T-cell (primary cell): ENCODE data around the gene ANO2. TPM values are rescaled to one million over a fixed set of nuclear protein-coding genes. Genes with fewer than 3 reads are reported as not detected.

Experiments
- ATAC-seq, 4 experiments: fragments of 200-7000 bp in 3 of 4; fragments of 150-1000 bp in 1 of 4; cut with Tn5 transposase; replicated peaks in 1 of 4; 1 replicate in 3 of 4; 2 replicates in 1 of 4; pipeline ENCODE4 v1.10.0; 2021; ENCODE audit warnings: moderate library complexity in 3 of 4, mild to moderate bottlenecking in 2 of 4, moderate number of reproducible peaks in 1 of 4
- CTCF ChIA-PET, 2 donors: fragments of 300-600 bp; sonication (Branson Sonifier 250); formaldehyde crosslinking; loops; one replicate each; lab custom pipeline; 2022; ENCODE audit warnings: antibody characterized with exemption in 2 of 2; lab: Charles Lee
- POLR2A ChIA-PET, 2 donors: fragments of 300-600 bp; sonication (Branson Sonifier 250); formaldehyde crosslinking; loops; one replicate each; lab custom pipeline; 2022; ENCODE audit warnings: antibody characterized with exemption in 2 of 2; lab: Charles Lee
- DNase-seq, 35 experiments: peaks; one replicate each; pipeline versions ENCODE4 v3.0.0 to v3.0.0-alpha.2; 2013 to 2023
- H3K27ac ChIP-seq: one replicate; pipeline ENCODE4 v1.5.1; 2013; ENCODE audit warnings: low read length
- H3K27me3 ChIP-seq, 2 experiments: replicated peaks in 1 of 2; 1 replicate in 1 of 2; 2 replicates in 1 of 2; pipeline versions ENCODE4 v1.6.1 to v1.7.0; 2013; ENCODE audit warnings: low read length in 1 of 2, mixed read lengths in 1 of 2; ENCODE audit not compliant: control insufficient read depth in 2 of 2, insufficient read depth in 2 of 2; ENCODE audit errors: extremely low read depth in 1 of 2
- H3K36me3 ChIP-seq, 2 donors: 1 replicate in 1 of 2; 2 replicates in 1 of 2; pipeline versions ENCODE4 v1.6.1 to v1.7.0; 2013; ENCODE audit warnings: low read length in 1 of 2; ENCODE audit not compliant: control insufficient read depth in 2 of 2, insufficient read depth in 1 of 2; ENCODE audit errors: extremely low read depth in 1 of 2
- H3K4me1 ChIP-seq, 2 experiments: 1 replicate in 1 of 2; 2 replicates in 1 of 2; pipeline versions ENCODE4 v1.6.1 to v1.7.0; 2013; ENCODE audit warnings: low read length in 2 of 2, mixed read lengths in 1 of 2; ENCODE audit not compliant: insufficient read depth in 2 of 2, control insufficient read depth in 1 of 2; ENCODE audit errors: extremely low read depth in 1 of 2
- H3K4me3 ChIP-seq, 2 donors: 1 replicate in 1 of 2; 2 replicates in 1 of 2; pipeline versions ENCODE4 v1.5.1 to v1.7.0; 2013; ENCODE audit warnings: mild to moderate bottlenecking in 2 of 2, low read length in 1 of 2, moderate library complexity in 1 of 2; ENCODE audit not compliant: control insufficient read depth in 1 of 2; ENCODE audit errors: extremely low read depth in 1 of 2
- H3K9me3 ChIP-seq: 2 replicates; pipeline ENCODE4 v1.7.0; 2013
- H3K27ac Mint-ChIP-seq, 2 donors: one replicate each; pipeline ENCODE4 v1.8.0; 2020 to 2021; ENCODE audit warnings: mild to moderate bottlenecking in 2 of 2, mixed read lengths in 2 of 2
- H3K27me3 Mint-ChIP-seq, 2 donors: one replicate each; pipeline ENCODE4 v1.8.0; 2021 to 2022; ENCODE audit warnings: mixed read lengths in 2 of 2
- H3K36me3 Mint-ChIP-seq: one replicate; pipeline ENCODE4 v1.8.0; 2021; ENCODE audit warnings: mixed read lengths
- H3K4me1 Mint-ChIP-seq, 3 donors: one replicate each; pipeline ENCODE4 v1.8.0; 2020 to 2022; ENCODE audit warnings: mixed read lengths in 3 of 3, mild to moderate bottlenecking in 1 of 3
- H3K4me3 Mint-ChIP-seq, 3 donors: one replicate each; pipeline ENCODE4 v1.8.0; 2020 to 2022; ENCODE audit warnings: mild to moderate bottlenecking in 3 of 3, mixed read lengths in 3 of 3, moderate library complexity in 3 of 3
- H3K9me3 Mint-ChIP-seq, 3 donors: one replicate each; pipeline ENCODE4 v1.8.0; 2020 to 2022; ENCODE audit warnings: mixed read lengths in 3 of 3
- WGBS: methylation state at CpG from one replicate; pipeline ENCODE4 v1.1.5; 2013; ENCODE audit warnings: missing lambda C conversion rate; ENCODE audit not compliant: insufficient coverage; 5-methylcytosine and 5-hydroxymethylcytosine counted together
- total RNA-seq, 35 experiments: library from RNA in 6 of 35; stranded (reverse) in 6 of 35; fragments of 120-200 nt in 1 of 35; gene quantifications; one replicate each; pipeline versions ENCODE4 v1.2.1 to v1.2.4 and lab custom pipeline; 2013 to 2026

ANO2 gene
- total RNA-seq, 5 donors from 2014 or later (not counting 1 experiment from before 2014, with no cell fraction given): not detected

DNA sequence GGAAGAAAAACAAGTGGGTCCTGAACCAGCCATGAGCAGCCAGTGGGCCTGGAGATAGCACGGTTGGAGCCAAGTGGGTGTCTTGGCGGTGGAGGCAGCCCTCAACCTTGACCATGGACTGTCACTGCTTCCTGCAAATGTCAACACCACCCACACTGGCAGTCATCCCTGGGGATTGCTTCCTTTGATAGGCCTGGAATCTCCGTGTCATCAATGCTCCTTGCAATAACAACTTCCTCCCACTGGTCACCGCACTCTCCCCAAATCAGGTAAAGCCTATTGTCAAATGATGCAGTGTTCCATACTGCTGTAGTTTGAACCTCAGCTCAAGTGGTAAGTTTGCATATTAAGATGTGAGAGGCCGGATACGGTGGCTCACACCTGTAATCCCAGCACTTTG, 384.0 kb downstream of the ANO2 start:
- Histone ChIP-seq H3K36me3 (no peaks in the 10 kb centered on the region), H3K27ac (no peak overlapping the region), H3K4me1 (no peaks in the 10 kb centered on the region), H3K4me3 (no peak overlapping the region), H3K9me3 (no peaks in the 10 kb centered on the region), H3K27me3 (peaks cover 0 to 8% of the 10 kb centered on the region in 2 experiments)
- peaks cover 4 to 6% of the 10 kb centered on the region in 2 donors for H3K27me3 Mint-ChIP-seq
- ATAC-seq (no peak), DNase-seq (no peak)
- CTCF ChIA-PET: no interaction called here
- H3K36me3 Mint-ChIP-seq: no peaks in the 10 kb centered on the region
- POLR2A ChIA-PET: no interaction called here
- H3K4me1 Mint-ChIP-seq: no peaks in the 10 kb centered on the region
- no peak overlapping the region for H3K27ac Mint-ChIP-seq
- no peak overlapping the region for H3K4me3 Mint-ChIP-seq
- H3K9me3 Mint-ChIP-seq: peaks cover 0 to 5% (median 0%) of the 10 kb centered on the region in 3 donors
- WGBS: 68% methylated on average over 4 of the region's 6 CpGs

DNA sequence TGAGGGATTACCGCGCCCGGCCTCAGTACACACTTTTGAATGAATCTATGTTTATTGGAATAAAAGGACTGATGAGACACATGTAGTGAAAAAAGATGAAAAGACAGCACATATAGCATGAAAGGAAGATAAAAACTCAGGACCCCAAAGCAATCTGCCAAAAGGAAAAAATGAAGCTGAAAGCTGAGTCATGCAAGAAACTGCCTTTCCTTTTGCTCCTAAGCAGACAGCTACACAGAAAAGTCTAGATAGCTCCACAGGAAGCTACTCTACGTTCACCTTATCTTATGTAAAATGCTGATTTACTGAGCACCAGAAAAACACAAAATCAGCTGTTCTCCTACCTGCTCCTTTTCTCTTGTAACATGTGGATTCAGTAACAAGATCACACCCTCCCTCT, 384.8 kb downstream of the ANO2 start:
- no peak for DNase-seq
- CTCF ChIA-PET: interaction anchor here in 1 of 2 donors (1.1 kb wide), 1 partner anchor 304 kb away, joined by 7 read pairs; no protein-coding TSS in a partner anchor

DNA sequence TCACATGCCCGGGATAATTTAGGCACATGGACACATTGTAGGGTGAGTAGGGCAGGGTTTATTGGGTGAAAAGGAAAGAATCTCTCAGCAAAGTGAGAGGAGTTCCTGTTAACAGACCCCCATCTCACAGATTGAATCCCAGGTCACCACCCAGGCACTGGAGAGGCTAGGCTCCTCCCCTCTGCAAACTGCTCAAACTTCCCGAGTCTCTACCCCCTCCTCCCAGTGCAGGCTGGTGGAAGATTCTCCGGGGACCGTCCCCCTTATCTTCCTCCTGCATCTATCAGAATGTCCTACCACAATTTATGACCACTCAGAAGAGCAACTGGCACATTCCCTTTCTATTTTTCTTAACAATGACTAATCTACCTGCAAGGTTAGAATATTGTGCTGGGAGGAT, 387.2 kb downstream of the ANO2 start:
- ChIA-PET CTCF (no interaction called here), POLR2A (no interaction called here)
- no peak overlapping the region for H3K4me3 Mint-ChIP-seq
- H3K9me3 Mint-ChIP-seq: peaks cover 0 to 5% (median 0%) of the 10 kb centered on the region in 3 donors
- H3K4me1 Mint-ChIP-seq: no peaks in the 10 kb centered on the region
- H3K27me3 ChIP-seq: peaks cover 0 to 3% of the 10 kb centered on the region in 2 experiments
- H3K36me3 Mint-ChIP-seq: no peaks in the 10 kb centered on the region
- H3K9me3 ChIP-seq: no peaks in the 10 kb centered on the region
- H3K4me1 ChIP-seq: no peaks in the 10 kb centered on the region
- ATAC-seq: no peak
- no peak for DNase-seq
- H3K27ac ChIP-seq: no peak overlapping the region
- H3K36me3 ChIP-seq: no peaks in the 10 kb centered on the region
- H3K27ac Mint-ChIP-seq: no peak overlapping the region
- H3K4me3 ChIP-seq: no peak overlapping the region
- H3K27me3 Mint-ChIP-seq: peaks cover 4 to 6% of the 10 kb centered on the region in 2 donors
- no CpG with 5 or more reads among the region's 4 CpGs for WGBS

More for the DNA sequence above, 384.8 kb downstream of the ANO2 start:
- ATAC-seq: no peak
- WGBS: 75% methylated on average over 4 of the region's 4 CpGs
- Mint-ChIP-seq H3K27me3 (peaks cover 4 to 6% of the 10 kb centered on the region in 2 donors), H3K36me3 (no peaks in the 10 kb centered on the region), H3K9me3 (peaks cover 0 to 5% (median 0%) of the 10 kb centered on the region in 3 donors), H3K4me1 (no peaks in the 10 kb centered on the region), H3K27ac (no peak overlapping the region), H3K4me3 (no peak overlapping the region)
- no peaks in the 10 kb centered on the region for H3K36me3 ChIP-seq
- H3K4me3 ChIP-seq: no peak overlapping the region
- no peaks in the 10 kb centered on the region for H3K9me3 ChIP-seq
- no peaks in the 10 kb centered on the region for H3K4me1 ChIP-seq
- POLR2A ChIA-PET: no interaction called here
- H3K27ac ChIP-seq: no peak overlapping the region
- peaks cover 0 to 8% of the 10 kb centered on the region in 2 experiments for H3K27me3 ChIP-seq

DNA sequence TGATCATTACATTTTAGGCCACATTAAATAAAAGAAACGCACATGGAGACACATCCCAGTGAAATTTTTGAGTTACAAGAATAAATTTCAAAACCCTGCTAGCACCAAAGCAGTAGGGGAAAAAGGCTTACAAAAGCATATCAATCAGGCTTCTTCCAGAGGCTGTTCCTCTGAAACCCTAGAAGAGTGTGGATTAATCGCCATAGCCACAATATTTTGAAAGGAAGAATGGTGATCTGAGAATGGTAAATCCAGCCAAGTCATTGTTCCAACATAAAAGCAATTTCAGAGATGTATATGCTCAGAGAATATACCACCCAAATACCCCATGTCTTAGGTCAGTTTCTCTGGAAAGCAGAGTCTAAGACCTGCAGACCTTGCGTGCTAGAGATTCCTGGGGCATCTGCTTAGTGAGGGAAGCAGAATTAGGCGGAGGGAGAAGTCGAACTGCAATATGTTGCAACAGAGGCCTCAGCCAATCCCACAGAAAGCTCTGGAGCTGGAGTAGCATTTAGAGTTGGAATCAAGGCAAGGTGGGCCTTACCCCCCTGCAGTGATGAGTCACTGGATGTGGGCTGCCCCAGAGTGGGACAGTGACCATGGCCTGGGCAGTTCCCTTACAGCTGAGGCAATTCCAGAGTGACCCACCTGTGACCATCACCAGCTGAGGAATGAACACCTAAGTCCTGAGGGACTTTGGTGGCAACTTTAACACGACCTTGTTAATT, 387.9 kb downstream of the ANO2 start:
- no peak overlapping the region for H3K27ac Mint-ChIP-seq
- Histone ChIP-seq H3K9me3 (no peaks in the 10 kb centered on the region), H3K4me3 (no peak overlapping the region), H3K4me1 (no peaks in the 10 kb centered on the region), H3K27me3 (peaks cover 0 to 3% of the 10 kb centered on the region in 2 experiments), H3K27ac (no peak overlapping the region), H3K36me3 (no peaks in the 10 kb centered on the region)
- no peaks in the 10 kb centered on the region for H3K4me1 Mint-ChIP-seq
- ChIA-PET CTCF (no interaction called here), POLR2A (no interaction called here)
- H3K9me3 Mint-ChIP-seq: peaks cover 0 to 5% (median 0%) of the 10 kb centered on the region in 3 donors
- ATAC-seq (no peak), DNase-seq (no peak)
- peaks cover 4 to 6% of the 10 kb centered on the region in 2 donors for H3K27me3 Mint-ChIP-seq
- H3K36me3 Mint-ChIP-seq: no peaks in the 10 kb centered on the region
- H3K4me3 Mint-ChIP-seq: no peak overlapping the region
- WGBS: 80% methylated on average over 2 of the region's 6 CpGs

DNA sequence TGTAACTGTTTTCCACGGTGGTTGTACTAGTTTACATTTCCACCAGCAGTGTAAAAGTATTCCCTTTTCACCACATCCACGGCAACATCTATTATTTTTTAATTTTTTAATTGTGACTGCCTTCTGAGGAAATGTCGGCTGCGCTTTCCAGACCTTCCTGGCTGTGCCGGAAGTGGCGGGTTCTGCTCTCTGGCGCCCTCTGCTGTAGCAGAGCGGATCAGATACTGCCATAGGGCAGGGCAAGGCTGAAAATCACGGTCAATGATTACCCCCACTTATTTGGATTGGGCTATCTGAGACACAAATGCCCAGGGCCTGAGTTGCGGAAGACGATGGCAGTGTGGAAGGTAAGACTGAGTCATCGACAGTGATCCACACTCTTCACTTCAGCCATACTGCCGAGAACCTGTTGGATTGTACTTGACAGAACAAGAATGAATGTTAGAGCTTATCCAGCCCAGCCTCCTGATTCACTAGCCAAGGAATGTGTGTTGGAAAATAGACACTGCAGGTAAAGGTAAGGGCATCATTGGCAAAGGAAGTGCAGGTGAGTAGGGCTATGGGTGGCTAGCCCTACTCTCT, 388.9 kb downstream of the ANO2 start:
- H3K27ac ChIP-seq: no peak overlapping the region
- CTCF ChIA-PET: interaction anchor here in 1 of 2 donors (0.7 kb wide), 1 partner anchor 230 kb away, joined by 7 read pairs; no protein-coding TSS in a partner anchor
- no peak overlapping the region for H3K4me3 Mint-ChIP-seq

DNA sequence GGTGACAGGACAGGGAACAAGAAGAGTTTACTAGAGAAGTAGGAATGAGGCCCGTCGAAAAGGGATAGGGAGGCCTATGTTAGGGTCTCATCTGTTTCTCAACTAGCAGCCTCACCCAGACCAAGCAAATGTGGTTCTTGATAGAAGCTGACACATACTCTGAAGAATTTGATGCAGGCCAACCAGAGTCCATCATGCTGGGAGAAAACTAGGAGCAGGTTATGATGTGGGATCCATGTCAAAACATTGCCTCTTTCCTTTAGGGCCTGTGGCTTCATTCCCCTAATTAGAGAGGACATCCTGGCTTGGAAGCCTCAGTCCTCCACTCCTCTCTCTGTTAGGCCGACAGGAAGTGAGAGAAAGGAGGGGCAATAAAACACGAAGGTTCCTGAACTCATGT, 390.3 kb downstream of the ANO2 start:
- ChIA-PET POLR2A (no interaction called here), CTCF (no interaction called here)
- Mint-ChIP-seq H3K27me3 (peaks cover 8 to 16% of the 10 kb centered on the region in 2 donors), H3K4me3 (no peak overlapping the region), H3K9me3 (peaks cover 0 to 8% (median 0%) of the 10 kb centered on the region in 3 donors), H3K36me3 (no peaks in the 10 kb centered on the region), H3K4me1 (no peaks in the 10 kb centered on the region), H3K27ac (no peak overlapping the region)
- WGBS: 58% methylated on average over 1 of the region's 4 CpGs
- Histone ChIP-seq H3K27ac (no peak overlapping the region), H3K27me3 (peaks cover 0 to 5% of the 10 kb centered on the region in 2 experiments), H3K4me3 (no peak overlapping the region), H3K4me1 (no peaks in the 10 kb centered on the region), H3K36me3 (no peaks in the 10 kb centered on the region), H3K9me3 (no peaks in the 10 kb centered on the region)
- ATAC-seq (no peak), DNase-seq (no peak)

More for the DNA sequence above, 388.9 kb downstream of the ANO2 start:
- POLR2A ChIA-PET: interaction anchor here in 1 of 2 donors (0.6 kb wide), 1 partner anchor 520 kb away, joined by 5 read pairs; no protein-coding TSS in a partner anchor
- no peaks in the 10 kb centered on the region for H3K36me3 ChIP-seq
- Mint-ChIP-seq H3K27me3 (peaks cover 4 to 6% of the 10 kb centered on the region in 2 donors), H3K9me3 (peaks cover 0 to 5% (median 0%) of the 10 kb centered on the region in 3 donors), H3K36me3 (no peaks in the 10 kb centered on the region), H3K4me1 (no peaks in the 10 kb centered on the region), H3K27ac (no peak overlapping the region)
- no peak for DNase-seq
- H3K4me1 ChIP-seq: no peaks in the 10 kb centered on the region
- H3K27me3 ChIP-seq: peaks cover 0 to 5% of the 10 kb centered on the region in 2 experiments
- H3K4me3 ChIP-seq: no peak overlapping the region
- 87% methylated on average over 4 of the region's 13 CpGs for WGBS
- ATAC-seq: no peak
- no peaks in the 10 kb centered on the region for H3K9me3 ChIP-seq
